OCI-LY3 (cell line): ENCODE results near the gene DENND5A.

ENCODE experiments used
- H2AFZ ChIP-seq: fragments of 200-600, 300-600 bp; shearing (Covaris generic); 2 replicates; pipeline ENCODE4 v1.6.0; 2014; ENCODE audit warnings: antibody characterized with exemption, low read depth, low read length
- H3K27ac ChIP-seq: fragments of 200-600, 300-600 bp; sonication (generic); 2 replicates; pipeline ENCODE4 v1.5.1; 2014; ENCODE audit warnings: mild to moderate bottlenecking, low read length, moderate library complexity, mixed read lengths
- H3K27me3 ChIP-seq: fragments of 200-600, 300-600 bp; sonication (generic); 2 replicates; pipeline ENCODE4 v1.6.1; 2014; ENCODE audit warnings: low read depth, low read length, mixed read lengths
- H3K36me3 ChIP-seq: fragments of 200-600, 300-600 bp; sonication (generic); replicated peaks from 2 replicates; pipeline ENCODE3; 2014; ENCODE audit warnings: low read depth, low read length, mixed read lengths
- H3K4me1 ChIP-seq: fragments of 300-600, 200-600 bp; sonication (generic); 2 replicates; pipeline ENCODE4 v1.6.1; 2014; ENCODE audit warnings: low read length, mixed read lengths
- H3K4me2 ChIP-seq: fragments of 200-600, 300-600 bp; sonication (generic); 2 replicates; pipeline ENCODE4 v1.6.1; 2014; ENCODE audit warnings: low read length, mixed read lengths
- H3K4me3 ChIP-seq: fragments of 300-600, 200-600 bp; sonication (generic); 2 replicates; pipeline ENCODE4 v1.5.1; 2014; ENCODE audit warnings: antibody characterized with exemption, mild to moderate bottlenecking, low read length, moderate library complexity
- H3K79me2 ChIP-seq: fragments of 300-600, 200-600 bp; shearing (Covaris generic); 2 replicates; pipeline ENCODE4 v1.6.1; 2014; ENCODE audit warnings: mild to moderate bottlenecking, low read length, mixed read lengths
- H3K9ac ChIP-seq: fragments of 300-600, 200-600 bp; shearing (Covaris generic); 2 replicates; pipeline ENCODE4 v1.6.0; 2014; ENCODE audit warnings: mild to moderate bottlenecking, low read length, moderate library complexity
- H3K9me3 ChIP-seq: fragments of 200-600, 300-600 bp; shearing (Covaris generic); 2 replicates; pipeline ENCODE4 v1.6.1; 2014; ENCODE audit warnings: low read length, mixed read lengths; ENCODE audit not compliant: insufficient read depth
- H4K20me1 ChIP-seq: fragments of 200-600, 300-600 bp; sonication (generic); 2 replicates; pipeline ENCODE4 v1.6.1; 2016; ENCODE audit warnings: low read length, mixed read lengths; ENCODE audit not compliant: insufficient read depth
- CTCF ChIP-seq: fragments of 200-600, 300-600 bp; sonication (generic); IDR thresholded peaks from 2 replicates; pipeline ENCODE4 v1.5.1; 2014; ENCODE audit warnings: antibody characterized with exemption, low read length, low read depth
- EZH2phosphoT487 ChIP-seq: fragments of 200-600 bp; shearing (Covaris generic); IDR thresholded peaks from 2 replicates; pipeline ENCODE4 v1.6.1; 2018; ENCODE audit warnings: antibody characterized with exemption, mixed run types, low read depth

Gene DENND5A

GRCh38 chr11:9206496-9206895 is 58.7 kb downstream of the DENND5A start:
- H3K36me3 ChIP-seq, result peaks cover 16% of the 10 kb centered on the region
- TF ChIP-seq EZH2phosphoT487 (no peak), CTCF (no peak)
- H3K9ac ChIP-seq, result no peak overlapping the region
- H3K4me2 ChIP-seq, result no peak overlapping the region
- H3K27me3 ChIP-seq, result no peaks in the 10 kb centered on the region
- H3K9me3 ChIP-seq, result no peaks in the 10 kb centered on the region
- peaks cover 39% of the 10 kb centered on the region for H3K79me2 ChIP-seq
- H3K27ac ChIP-seq, result no peak overlapping the region
- H3K4me1 ChIP-seq, result peaks cover 38% of the 10 kb centered on the region
- H4K20me1 ChIP-seq, result peaks cover 5% of the 10 kb centered on the region; the same call in 1 of the 2 replicates
- no peak overlapping the region for H2AFZ ChIP-seq
- no peak overlapping the region for H3K4me3 ChIP-seq

- Histone ChIP-seq H3K4me2 (no peak overlapping the region), H3K4me1 (peaks cover 11% of the 10 kb centered on the region), H3K79me2 (peaks cover 16% of the 10 kb centered on the region), H3K4me3 (no peak overlapping the region), H3K9me3 (no peaks in the 10 kb centered on the region), H3K27ac (no peak overlapping the region), H4K20me1 (peaks cover 5% of the 10 kb centered on the region; the same call in 1 of the 2 replicates), H3K36me3 (peaks cover 21% of the 10 kb centered on the region), H3K27me3 (no peaks in the 10 kb centered on the region), H2AFZ (no peak overlapping the region), H3K9ac (no peak overlapping the region)
- no peak for TF ChIP-seq EZH2phosphoT487
- peak; percentile 40 for TF ChIP-seq CTCF
Observed at GRCh38 chr11:9203691-9204311, 61.3 kb downstream of the DENND5A start.

GRCh38 chr11:9201372-9202162 is 63.6 kb downstream of the DENND5A start:
- H3K79me2 ChIP-seq, result no peaks in the 10 kb centered on the region; the same call in none of the 2 replicates

More at GRCh38 chr11:9201372-9202162, 63.6 kb downstream of the DENND5A start:
- peaks cover 3% of the 10 kb centered on the region; the same call in 1 of the 2 replicates for H4K20me1 ChIP-seq
- no peak overlapping the region for H3K4me3 ChIP-seq
- no peak overlapping the region for H3K27ac ChIP-seq
- no peak for TF ChIP-seq EZH2phosphoT487
- TF ChIP-seq CTCF, result no peak
- no peaks in the 10 kb centered on the region for H3K9me3 ChIP-seq
- H3K9ac ChIP-seq, result no peak overlapping the region
- H3K4me2 ChIP-seq, result no peak overlapping the region
- peaks cover 21% of the 10 kb centered on the region for H3K36me3 ChIP-seq
- no peaks in the 10 kb centered on the region for H3K27me3 ChIP-seq
- no peak overlapping the region for H2AFZ ChIP-seq
- H3K4me1 ChIP-seq, result no peaks in the 10 kb centered on the region
